GM23338 (cell line): ENCODE measurements around the gene UBAP2. TPM values are rescaled to one million over a fixed set of nuclear protein-coding genes. Genes with fewer than 3 reads are reported as not detected.

Experiments
- ATAC-seq: fragments of 200-7000 bp; cut with Tn5 transposase; 3 replicates; pipeline ENCODE4 v1.9.1; 2020
- DNase-seq: peaks from one replicate; pipeline ENCODE4 v3.0.0-alpha.2; 2015; ENCODE audit warnings: low spot score
- H2AFZ ChIP-seq: fragments of 200-600 bp; sonication (generic); 2 replicates; pipeline ENCODE4 v1.8.0; 2016; ENCODE audit warnings: antibody characterized with exemption, mild to moderate bottlenecking, moderate library complexity
- H3F3A ChIP-seq: fragments of 200-600 bp; sonication (generic); replicated peaks from 2 replicates; pipeline ENCODE4 v1.8.0; 2017; ENCODE audit warnings: antibody characterized with exemption, mixed run types, low read depth
- H3K27ac ChIP-seq: fragments of 200-600 bp; sonication (generic); 2 replicates; pipeline ENCODE4 v1.6.1; 2016; ENCODE audit warnings: low read depth
- H3K27me3 ChIP-seq: fragments of 200-600 bp; sonication (generic); 2 replicates; pipeline ENCODE4 v1.8.0; 2016; ENCODE audit warnings: mild to moderate bottlenecking, mixed run types, moderate library complexity; ENCODE audit not compliant: insufficient read depth
- H3K36me3 ChIP-seq: fragments of 200-600 bp; sonication (generic); 2 replicates; pipeline ENCODE4 v1.8.0; 2016; ENCODE audit warnings: mild to moderate bottlenecking; ENCODE audit not compliant: insufficient read depth
- H3K4me1 ChIP-seq: fragments of 200-600 bp; sonication (generic); 2 replicates; pipeline ENCODE4 v1.8.0; 2016; ENCODE audit warnings: mild to moderate bottlenecking, moderate library complexity; ENCODE audit not compliant: insufficient read depth
- H3K4me2 ChIP-seq: fragments of 200-600 bp; sonication (generic); 2 replicates; pipeline ENCODE4 v1.7.1; 2017; ENCODE audit warnings: mixed run types
- H3K4me3 ChIP-seq: fragments of 200-600 bp; sonication (generic); 2 replicates; pipeline ENCODE4 v1.6.1; 2016; ENCODE audit warnings: mixed run types
- H3K79me2 ChIP-seq: fragments of 200-600 bp; sonication (generic); replicated peaks from 2 replicates; pipeline ENCODE4 v1.8.0; 2017; ENCODE audit warnings: mild to moderate bottlenecking; ENCODE audit not compliant: insufficient read depth
- H3K9me2 ChIP-seq: fragments of 200-600 bp; sonication (generic); 2 replicates; pipeline ENCODE4 v1.8.0; 2017; ENCODE audit not compliant: insufficient read depth
- H4K20me1 ChIP-seq: fragments of 200-600 bp; sonication (generic); replicated peaks from 2 replicates; pipeline ENCODE4 v1.8.0; 2017; ENCODE audit warnings: mild to moderate bottlenecking; ENCODE audit not compliant: insufficient read depth
- H3K27ac Mint-ChIP-seq: 2 replicates; pipeline ENCODE4 v1.8.0; 2020; ENCODE audit warnings: inconsistent platforms, mild to moderate bottlenecking, moderate library complexity, mixed read lengths
- H3K27me3 Mint-ChIP-seq: 3 replicates; pipeline ENCODE4 v1.8.0; 2022; ENCODE audit warnings: low read depth, mild to moderate bottlenecking, moderate library complexity, mixed read lengths, inconsistent platforms; ENCODE audit not compliant: insufficient read depth, poor library complexity
- H3K36me3 Mint-ChIP-seq: 3 replicates; pipeline ENCODE4 v1.8.0; 2021; ENCODE audit warnings: low read depth, mild to moderate bottlenecking, inconsistent platforms, moderate library complexity, mixed read lengths
- H3K4me1 Mint-ChIP-seq: 3 replicates; pipeline ENCODE4 v1.8.0; 2020; ENCODE audit warnings: mild to moderate bottlenecking, inconsistent platforms, mixed read lengths
- H3K4me3 Mint-ChIP-seq: 3 replicates; pipeline ENCODE4 v1.8.0; 2021; ENCODE audit warnings: moderate library complexity, mild to moderate bottlenecking, inconsistent platforms, mixed read lengths
- H3K9me3 Mint-ChIP-seq: 3 replicates; pipeline ENCODE4 v1.8.0; 2020; ENCODE audit warnings: moderate library complexity, mild to moderate bottlenecking, inconsistent platforms, mixed read lengths
- CREB1 ChIP-seq: fragments of 250-450 bp; sonication (Bioruptor Pico); IDR thresholded peaks from 2 replicates; pipeline ENCODE4 v1.5.0; 2020; ENCODE audit warnings: low read depth, mild to moderate bottlenecking, moderate library complexity
- ETS1 ChIP-seq: IDR thresholded peaks from 2 replicates; pipeline ENCODE4 v1.6.1; 2016; ENCODE audit warnings: antibody characterized with exemption
- EZH2 ChIP-seq: fragments of 200-600 bp; sonication (generic); IDR thresholded peaks from one replicate; pipeline ENCODE4 v1.8.0; 2017; ENCODE audit warnings: antibody characterized with exemption, mild to moderate bottlenecking, low read depth; ENCODE audit not compliant: unreplicated experiment
- EZH2phosphoT487 ChIP-seq: fragments of 200-600 bp; sonication (generic); IDR thresholded peaks from one replicate; pipeline ENCODE4 v1.8.1; 2018; ENCODE audit warnings: antibody characterized with exemption; ENCODE audit not compliant: unreplicated experiment
- JUNB ChIP-seq: IDR thresholded peaks from one replicate; pipeline ENCODE4 v1.6.1; 2016; ENCODE audit warnings: antibody characterized with exemption; ENCODE audit not compliant: unreplicated experiment
- NANOG ChIP-seq: IDR thresholded peaks from 2 replicates; pipeline ENCODE4 v1.6.1; 2016; ENCODE audit warnings: antibody characterized with exemption, borderline replicate concordance
- POLR2AphosphoS5 ChIP-seq: IDR thresholded peaks from 2 replicates; pipeline ENCODE4 v1.6.1; 2016; ENCODE audit warnings: antibody characterized with exemption, low read depth
- REST ChIP-seq: IDR thresholded peaks from one replicate; pipeline ENCODE4 v1.6.1; 2018; ENCODE audit warnings: antibody characterized with exemption; ENCODE audit not compliant: unreplicated experiment
- ZNF114 ChIP-seq: fragments of 250-450 bp; sonication (Bioruptor Pico); IDR thresholded peaks from 2 replicates; pipeline ENCODE4 v1.5.0; 2020; ENCODE audit warnings: mild to moderate bottlenecking, moderate library complexity
- ZNF331 ChIP-seq: fragments of 250-450 bp; sonication (Bioruptor Pico); IDR thresholded peaks from 2 replicates; pipeline ENCODE4 v1.5.0; 2020; ENCODE audit warnings: low read depth, mild to moderate bottlenecking, moderate library complexity
- polyA plus RNA-seq: library from polyadenylated mRNA; unstranded; fragments of >200 nt; fragmentation: Nextera tagmentation; extraction: Ambion mirVana; gene quantifications from 2 replicates; pipeline ENCODE4 v1.2.1, GENCODE V29; 2016
- total RNA-seq: library from RNA; depleted of rRNA; stranded (reverse); fragments of >200 nt; shearing (Covaris generic); gene quantifications from 2 replicates; pipeline ENCODE4 v1.2.3, GENCODE V29; 2014

The UBAP2 gene
- total and polyA plus RNA-seq, 2 experiments from 2014 or later: 47.4 to 56.4 TPM

- no peak overlapping the region for H2AFZ ChIP-seq
- Mint-ChIP-seq H3K27me3 (peaks cover 14% of the 10 kb centered on the region), H3K4me3 (no peak overlapping the region), H3K4me1 (peaks cover 17% of the 10 kb centered on the region), H3K27ac (peak overlapping the region; percentile 47; the same call in 1 of the 2 replicates), H3K36me3 (peaks cover 81% of the 10 kb centered on the region), H3K9me3 (no peaks in the 10 kb centered on the region)
- peak overlapping the region; percentile 52; the same call in 1 of the 2 replicates for H3K27ac ChIP-seq
- peaks cover 32% of the 10 kb centered on the region for H3K36me3 ChIP-seq
- H3K79me2 ChIP-seq: peaks cover 14% of the 10 kb centered on the region
- peaks cover 15% of the 10 kb centered on the region for H3K4me1 ChIP-seq
- 0 out of 2 replicates have a peak, but pooled peaks cover 3% of the 10 kb centered on the region for H3F3A ChIP-seq
- peak overlapping the region; percentile 10; the same call in 1 of the 2 replicates for H3K4me3 ChIP-seq
- peaks cover 26% of the 10 kb centered on the region for H4K20me1 ChIP-seq
- peak; percentile 35 for DNase-seq
- TF ChIP-seq ZNF331 (CRISPR knock-in tag) (no peak), NANOG (no peak), CREB1 (CRISPR knock-in tag) (no peak), JUNB (no peak)
- ATAC-seq: peak; percentile 62
- no peaks in the 10 kb centered on the region for H3K9me2 ChIP-seq
- no peaks in the 10 kb centered on the region for H3K27me3 ChIP-seq
- 0 out of 2 replicates have a peak overlapping the region, but pooled peaks have one; percentile 58 for H3K4me2 ChIP-seq
Observed at GRCh38 chr9:33934188-33934878, 114.4 kb downstream of the UBAP2 start.

GRCh38 chr9:33932078-33932807 lies 116.4 kb downstream of the UBAP2 start:
- peaks cover 17% of the 10 kb centered on the region for H3K4me1 Mint-ChIP-seq
- Histone ChIP-seq H3K27me3 (no peaks in the 10 kb centered on the region), H3K79me2 (peaks cover 5% of the 10 kb centered on the region; the same call in 1 of the 2 replicates), H3K36me3 (peaks cover 28% of the 10 kb centered on the region), H3K27ac (no peak overlapping the region), H3K4me2 (no peak overlapping the region), H3K4me3 (no peak overlapping the region), H4K20me1 (peaks cover 31% of the 10 kb centered on the region), H3F3A (0 out of 2 replicates have a peak, but pooled peaks cover 3% of the 10 kb centered on the region), H3K4me1 (peaks cover 15% of the 10 kb centered on the region), H3K9me2 (no peaks in the 10 kb centered on the region), H2AFZ (no peak overlapping the region)
- H3K9me3 Mint-ChIP-seq: no peaks in the 10 kb centered on the region
- H3K4me3 Mint-ChIP-seq: no peak overlapping the region
- H3K27me3 Mint-ChIP-seq: peaks cover 14% of the 10 kb centered on the region
- ATAC-seq (no peak), DNase-seq (no peak)
- peaks cover 92% of the 10 kb centered on the region for H3K36me3 Mint-ChIP-seq
- no peak overlapping the region for H3K27ac Mint-ChIP-seq
- no peak for TF ChIP-seq ETS1
- no peak for TF ChIP-seq ZNF114 (CRISPR knock-in tag)
- TF ChIP-seq POLR2AphosphoS5: no peak
- TF ChIP-seq REST: no peak
- no peak for TF ChIP-seq CREB1 (CRISPR knock-in tag)
- no peak for TF ChIP-seq EZH2phosphoT487
- no peak for TF ChIP-seq EZH2
- TF ChIP-seq NANOG: no peak
- TF ChIP-seq JUNB: no peak
